Measurements from ENCODE around the gene THG1L.

DNA sequence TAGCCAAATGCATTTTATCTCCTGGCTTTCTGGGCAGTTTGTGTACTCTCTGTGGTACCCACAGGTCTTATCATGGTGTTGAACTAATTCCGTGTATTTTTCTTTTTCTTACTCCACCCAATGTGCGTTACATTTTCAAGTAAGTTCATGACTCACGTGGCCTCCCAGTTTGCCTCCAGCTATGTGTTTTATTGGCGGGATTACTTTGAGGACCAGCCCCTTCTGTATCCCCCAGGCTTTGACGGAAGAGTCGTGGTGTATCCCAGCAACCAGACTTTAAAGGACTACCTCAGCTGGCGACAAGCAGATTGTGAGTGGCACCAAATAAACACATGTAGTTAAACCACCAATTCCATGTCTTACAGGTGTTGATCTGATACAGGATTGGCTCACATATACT, 3.2 kb downstream of the THG1L start:
- TF ChIP-seq EZH2 (IDR thresholded peaks at IDR 0.05; ENCODE audit: borderline replicate concordance) = no peak
- TF ChIP-seq, protein P1, sequence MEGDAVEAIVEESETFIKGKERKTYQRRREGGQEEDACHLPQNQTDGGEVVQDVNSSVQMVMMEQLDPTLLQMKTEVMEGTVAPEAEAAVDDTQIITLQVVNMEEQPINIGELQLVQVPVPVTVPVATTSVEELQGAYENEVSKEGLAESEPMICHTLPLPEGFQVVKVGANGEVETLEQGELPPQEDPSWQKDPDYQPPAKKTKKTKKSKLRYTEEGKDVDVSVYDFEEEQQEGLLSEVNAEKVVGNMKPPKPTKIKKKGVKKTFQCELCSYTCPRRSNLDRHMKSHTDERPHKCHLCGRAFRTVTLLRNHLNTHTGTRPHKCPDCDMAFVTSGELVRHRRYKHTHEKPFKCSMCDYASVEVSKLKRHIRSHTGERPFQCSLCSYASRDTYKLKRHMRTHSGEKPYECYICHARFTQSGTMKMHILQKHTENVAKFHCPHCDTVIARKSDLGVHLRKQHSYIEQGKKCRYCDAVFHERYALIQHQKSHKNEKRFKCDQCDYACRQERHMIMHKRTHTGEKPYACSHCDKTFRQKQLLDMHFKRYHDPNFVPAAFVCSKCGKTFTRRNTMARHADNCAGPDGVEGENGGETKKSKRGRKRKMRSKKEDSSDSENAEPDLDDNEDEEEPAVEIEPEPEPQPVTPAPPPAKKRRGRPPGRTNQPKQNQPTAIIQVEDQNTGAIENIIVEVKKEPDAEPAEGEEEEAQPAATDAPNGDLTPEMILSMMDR (IDR thresholded peaks at IDR 0.05; ENCODE audit: poor library complexity) = no peak
- no peak for TF ChIP-seq EZH2phosphoT487 (IDR thresholded peaks at IDR 0.05; ENCODE audit: low read depth, severe bottlenecking, unreplicated experiment)

All from hepatocyte (in vitro differentiated cells).